ENCODE results near the gene LARP6. TPM values are rescaled to one million over a fixed set of nuclear protein-coding genes. Genes with fewer than 3 reads are reported as not detected.
"Not testable (repeated sequence)": the region's sequence is repeated elsewhere in the genome, so short reads cannot be mapped to it uniquely, and the experiment has no call there.

Gene LARP6
- total and polyA plus RNA-seq, 11 donors, result 18.9 to 73.1 (median 43.6) TPM

GRCh38 chr15:70876683-70877082, 22.7 kb upstream of the LARP6 start:
- no peak for DNase-seq
- no peak overlapping the region for H3K4me3 ChIP-seq
- TF ChIP-seq CTCF (IDR thresholded peaks at IDR 0.05), result no peak
- no peak for TF ChIP-seq POLR2A (IDR thresholded peaks at IDR 0.05)
- no peak for ATAC-seq
- no peaks in the 10 kb centered on the region for H3K4me1 ChIP-seq
- intact Hi-C loops (cut with DNase I), result loop anchor here in 8 of 10 donors (5.0 to 10.0 kb wide), 4 partner anchors 49 to 202 kb away; no protein-coding TSS in a partner anchor
- 75 to 77% (median 76%) methylated on average over 2 of the region's 2 CpGs for whole genome bisulfite sequencing, 4 donors
- H3K27me3 ChIP-seq, result no peaks in the 10 kb centered on the region
- H3K36me3 ChIP-seq, result peaks cover 0 to 5% (median 0%) of the 10 kb centered on the region in 9 donors
- H3K27ac ChIP-seq, result no peak overlapping the region
- no peaks in the 10 kb centered on the region for H3K9me3 ChIP-seq

GRCh38 chr15:70876011-70876410, 22.1 kb upstream of the LARP6 start:
- intact Hi-C loops (cut with DNase I), result loop anchor here in 8 of 10 donors (5.0 to 10.0 kb wide), 4 partner anchors 49 to 201 kb away; no protein-coding TSS in a partner anchor
- H3K27ac ChIP-seq, result no peak overlapping the region
- ATAC-seq (no peak), DNase-seq (no peak)
- peaks cover 0 to 2% (median 0%) of the 10 kb centered on the region in 9 donors for H3K36me3 ChIP-seq
- WGBS, 4 donors, result 74 to 83% (median 78%) methylated on average over 3 of the region's 3 CpGs
- TF ChIP-seq CTCF (IDR thresholded peaks at IDR 0.05) (no peak), POLR2A (IDR thresholded peaks at IDR 0.05) (no peak)
- H3K4me1 ChIP-seq, result no peaks in the 10 kb centered on the region
- no peak overlapping the region for H3K4me3 ChIP-seq
- H3K9me3 ChIP-seq, result no peaks in the 10 kb centered on the region
- H3K27me3 ChIP-seq, result no peaks in the 10 kb centered on the region

DNA sequence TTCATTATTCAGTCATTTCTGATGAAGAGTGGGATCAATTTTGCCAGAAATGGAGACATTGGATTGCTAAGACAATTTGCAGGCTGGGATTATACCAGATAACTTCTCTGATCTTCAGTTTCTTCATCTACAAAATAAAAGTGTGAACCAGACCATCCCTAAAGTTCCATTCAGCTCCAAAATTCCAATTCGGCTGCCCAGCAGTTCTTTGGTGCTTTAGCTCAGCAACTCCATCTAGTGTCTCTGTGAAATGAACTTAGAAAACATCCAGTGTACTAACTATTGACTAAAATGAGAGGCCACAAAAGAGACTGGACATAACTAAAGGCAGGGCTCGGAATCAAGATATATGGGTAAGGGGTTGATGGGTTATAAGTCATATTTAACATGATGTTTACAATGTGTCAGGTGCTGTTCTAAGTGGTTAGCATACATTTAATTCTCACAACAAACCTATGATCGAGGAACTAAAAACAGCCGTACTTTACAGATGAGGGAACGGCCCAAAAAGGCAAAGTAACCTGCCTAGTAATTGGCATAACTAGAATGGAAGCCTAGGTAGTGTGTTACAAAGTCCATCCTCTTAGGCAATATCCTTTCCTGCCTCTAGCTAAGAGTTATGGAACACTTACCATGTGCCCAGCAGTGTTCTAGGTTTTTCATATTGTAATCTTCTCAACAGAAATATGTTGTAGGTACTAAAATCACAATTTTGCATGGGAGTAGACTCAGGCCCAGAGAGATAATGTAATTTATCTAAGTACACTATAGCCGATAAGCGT, 21.2 kb upstream of the LARP6 start:
- H3K4me1 ChIP-seq, result peaks cover 0 to 6% (median 3%) of the 10 kb centered on the region in 12 donors
- intact Hi-C loops (cut with DNase I), result loop anchor here (1.0 to 10.0 kb wide), 8 partner anchors 48 to 200 kb away; no protein-coding TSS in a partner anchor
- no peaks in the 10 kb centered on the region for H3K27me3 ChIP-seq
- ATAC-seq (peak; percentile 11 to 67 (median 59)), DNase-seq (no peak)
- no peak overlapping the region for H3K27ac ChIP-seq
- no peak overlapping the region for H3K4me3 ChIP-seq
- no peaks in the 10 kb centered on the region for H3K9me3 ChIP-seq
- H3K36me3 ChIP-seq, result no peaks in the 10 kb centered on the region
- TF ChIP-seq POLR2A (IDR thresholded peaks at IDR 0.05), result no peak
- peak; percentile 31 to 74 (median 62) for TF ChIP-seq CTCF (IDR thresholded peaks at IDR 0.05)
- WGBS, 4 donors, result 77 to 81% (median 80%) methylated on average over 7 of the region's 7 CpGs

DNA sequence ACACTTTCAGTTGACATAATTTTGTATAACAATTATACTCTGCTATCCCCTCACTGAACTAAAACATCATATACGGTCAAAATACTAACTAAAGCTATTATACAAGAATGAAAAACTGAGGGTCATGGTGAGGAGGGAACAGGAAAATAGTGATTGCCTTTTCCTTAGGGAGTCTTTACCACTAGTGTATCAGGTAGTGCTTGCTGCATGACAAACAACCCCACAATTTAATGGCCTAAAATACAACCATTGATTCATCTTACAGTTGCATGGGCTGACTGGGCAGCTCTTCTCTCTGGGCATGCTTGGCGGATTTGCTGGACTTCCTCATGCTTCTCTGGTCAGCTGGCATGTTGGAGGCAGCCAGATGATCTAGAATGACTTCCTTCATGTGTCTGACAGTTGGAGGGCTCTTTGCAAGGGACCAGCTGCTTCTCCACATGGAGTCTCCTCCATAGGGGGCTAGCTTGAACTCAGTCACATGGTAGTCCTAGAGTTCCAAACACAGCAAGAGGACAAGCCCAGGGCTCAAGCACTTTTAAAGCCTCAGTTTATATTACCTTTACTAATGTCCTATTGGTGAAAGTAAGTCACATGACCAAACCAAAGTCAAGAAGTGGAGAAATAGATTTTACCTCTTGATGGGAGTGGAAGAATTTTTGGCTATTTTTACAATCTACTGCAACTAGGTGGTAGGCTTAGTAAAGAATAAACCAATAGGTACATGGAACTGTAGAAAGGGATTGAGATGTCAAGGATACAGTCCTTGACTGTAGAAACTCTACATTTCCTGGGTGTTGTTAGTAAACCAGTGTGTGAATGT, 19.5 kb upstream of the LARP6 start:
- Histone ChIP-seq H3K4me1 (peaks cover 0 to 24% (median 13%) of the 10 kb centered on the region in 12 donors), H3K36me3 (no peaks in the 10 kb centered on the region), H3K4me3 (no peak overlapping the region), H3K27me3 (no peaks in the 10 kb centered on the region), H3K27ac (no peak overlapping the region), H3K9me3 (no peaks in the 10 kb centered on the region)
- intact Hi-C loops (cut with DNase I), result loop anchor here in 9 of 10 donors (2.0 to 10.0 kb wide), 5 partner anchors 47 to 199 kb away; no protein-coding TSS in a partner anchor
- no peak for TF ChIP-seq POLR2A (IDR thresholded peaks at IDR 0.05)
- no peak for TF ChIP-seq CTCF (IDR thresholded peaks at IDR 0.05)
- DNase-seq (no peak), ATAC-seq (no peak)
- 96 to 98% (median 96%) methylated on average over 2 of the region's 2 CpGs for WGBS, 4 donors

- not testable (repeated sequence) for ATAC-seq, H3K9me3 ChIP-seq, H3K36me3 ChIP-seq, H3K4me3 ChIP-seq, H3K27me3 ChIP-seq, H3K27ac ChIP-seq, DNase-seq
- peaks cover 0 to 39% (median 24%) of the 10 kb centered on the region in 12 donors for H3K4me1 ChIP-seq
- intact Hi-C loops (cut with DNase I), result loop anchor here in 7 of 10 donors (5.0 to 10.0 kb wide), 3 partner anchors 187 to 197 kb away; no protein-coding TSS in a partner anchor
- WGBS, 4 donors, result 96 to 99% (median 97%) methylated on average over 23 to 34 of the region's 34 CpGs
Measured at GRCh38 chr15:70871490-70871889, 17.5 kb upstream of the LARP6 start.

All from heart left ventricle (tissue), 16 donors.